Measurements from ENCODE around the gene SPATA20.

The SPATA20 gene

GRCh38 chr17:50564916-50565315 lies 17.9 kb downstream of the SPATA20 start:
- H3K4me3 ChIP-seq (ENCODE audit: low read depth, low read length), result no peak overlapping the region
- TF ChIP-seq, protein P1, sequence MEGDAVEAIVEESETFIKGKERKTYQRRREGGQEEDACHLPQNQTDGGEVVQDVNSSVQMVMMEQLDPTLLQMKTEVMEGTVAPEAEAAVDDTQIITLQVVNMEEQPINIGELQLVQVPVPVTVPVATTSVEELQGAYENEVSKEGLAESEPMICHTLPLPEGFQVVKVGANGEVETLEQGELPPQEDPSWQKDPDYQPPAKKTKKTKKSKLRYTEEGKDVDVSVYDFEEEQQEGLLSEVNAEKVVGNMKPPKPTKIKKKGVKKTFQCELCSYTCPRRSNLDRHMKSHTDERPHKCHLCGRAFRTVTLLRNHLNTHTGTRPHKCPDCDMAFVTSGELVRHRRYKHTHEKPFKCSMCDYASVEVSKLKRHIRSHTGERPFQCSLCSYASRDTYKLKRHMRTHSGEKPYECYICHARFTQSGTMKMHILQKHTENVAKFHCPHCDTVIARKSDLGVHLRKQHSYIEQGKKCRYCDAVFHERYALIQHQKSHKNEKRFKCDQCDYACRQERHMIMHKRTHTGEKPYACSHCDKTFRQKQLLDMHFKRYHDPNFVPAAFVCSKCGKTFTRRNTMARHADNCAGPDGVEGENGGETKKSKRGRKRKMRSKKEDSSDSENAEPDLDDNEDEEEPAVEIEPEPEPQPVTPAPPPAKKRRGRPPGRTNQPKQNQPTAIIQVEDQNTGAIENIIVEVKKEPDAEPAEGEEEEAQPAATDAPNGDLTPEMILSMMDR (IDR thresholded peaks at IDR 0.05; ENCODE audit: borderline replicate concordance, insufficient read depth, low read depth, low read length), result no peak

GRCh38 chr17:50565402-50566350 lies 18.7 kb downstream of the SPATA20 start:
- TF ChIP-seq, protein P1 (IDR thresholded peaks at IDR 0.05; ENCODE audit: borderline replicate concordance, insufficient read depth, low read depth, low read length), result no peak
- H3K4me3 ChIP-seq (ENCODE audit: low read depth, low read length), result no peak overlapping the region

DNA sequence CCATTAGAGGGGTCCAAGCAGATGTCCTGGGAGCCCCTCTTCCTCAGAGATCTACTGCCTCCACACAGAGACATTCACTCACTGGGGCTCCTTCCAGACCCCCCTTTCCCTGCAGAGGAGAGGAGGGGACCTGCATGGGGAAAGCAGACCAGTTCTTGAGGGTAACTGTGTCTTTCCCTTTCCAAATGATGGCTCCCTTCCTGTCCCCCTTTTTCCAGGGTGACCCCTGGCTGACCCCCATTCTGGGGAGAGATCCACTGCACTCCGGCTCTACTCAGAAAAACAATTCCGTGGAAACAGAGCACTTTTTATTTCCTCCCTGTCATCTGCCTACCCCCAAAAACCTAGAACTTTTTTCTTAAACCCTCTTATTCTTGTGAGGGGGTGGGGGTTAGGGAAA lies 19.9 kb downstream of the SPATA20 start:
- TF ChIP-seq, protein P1 (IDR thresholded peaks at IDR 0.05; ENCODE audit: borderline replicate concordance, insufficient read depth, low read depth, low read length), result no peak
- no peak overlapping the region for H3K4me3 ChIP-seq (ENCODE audit: low read depth, low read length)

DNA sequence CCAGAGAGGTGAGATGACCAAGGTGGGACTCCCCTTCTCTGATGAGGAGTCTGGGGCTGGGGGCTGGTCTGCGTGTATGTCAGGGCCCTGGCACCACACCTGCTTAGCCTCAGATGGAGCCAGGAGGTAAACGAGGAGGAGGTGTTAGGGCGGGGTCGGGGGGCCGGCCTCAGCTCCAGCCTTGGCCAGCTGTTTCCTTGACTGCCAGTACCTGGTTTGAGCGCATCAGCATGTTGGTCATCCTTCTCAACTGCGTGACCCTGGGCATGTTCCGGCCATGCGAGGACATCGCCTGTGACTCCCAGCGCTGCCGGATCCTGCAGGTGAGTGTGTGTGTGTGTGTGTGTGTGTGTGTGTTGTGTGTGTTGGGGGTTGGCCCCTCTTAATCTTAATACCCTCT lies 21.7 kb downstream of the SPATA20 start:
- H3K4me3 ChIP-seq (ENCODE audit: low read depth, low read length), result no peak overlapping the region
- TF ChIP-seq, protein P1 (IDR thresholded peaks at IDR 0.05; ENCODE audit: borderline replicate concordance, insufficient read depth, low read depth, low read length), result no peak

DNA sequence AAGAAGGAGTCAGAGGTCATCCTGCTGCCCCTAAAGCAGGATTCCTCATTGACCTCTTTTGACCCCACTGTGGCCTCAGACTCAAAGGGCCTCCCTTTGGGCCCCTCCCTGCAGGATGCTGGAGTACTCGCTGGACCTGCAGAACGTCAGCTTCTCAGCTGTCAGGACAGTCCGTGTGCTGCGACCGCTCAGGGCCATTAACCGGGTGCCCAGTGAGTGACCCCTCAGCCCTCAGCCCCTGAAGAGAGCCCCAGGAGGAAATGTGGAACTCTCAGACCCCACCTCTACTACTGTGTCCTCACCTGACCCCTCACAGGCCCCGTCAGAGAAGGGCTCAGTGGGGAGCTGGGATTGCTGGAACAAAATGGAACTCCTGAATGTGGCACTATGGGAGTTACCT lies 22.6 kb downstream of the SPATA20 start:
- no peak overlapping the region for H3K4me3 ChIP-seq (ENCODE audit: low read depth, low read length)
- TF ChIP-seq, protein P1 (IDR thresholded peaks at IDR 0.05; ENCODE audit: borderline replicate concordance, insufficient read depth, low read depth, low read length), result no peak

- no peak overlapping the region for H3K4me3 ChIP-seq (ENCODE audit: low read depth, low read length)
- TF ChIP-seq, protein P1 (IDR thresholded peaks at IDR 0.05; ENCODE audit: borderline replicate concordance, insufficient read depth, low read depth, low read length), result no peak
Measured at GRCh38 chr17:50570032-50570431, 23.1 kb downstream of the SPATA20 start.

GRCh38 chr17:50570528-50570927 lies 23.6 kb downstream of the SPATA20 start:
- H3K4me3 ChIP-seq (ENCODE audit: low read depth, low read length), result no peak overlapping the region
- TF ChIP-seq, protein P1 (IDR thresholded peaks at IDR 0.05; ENCODE audit: borderline replicate concordance, insufficient read depth, low read depth, low read length), result no peak

Data from GM12875 (cell line).